Endothelial cell of umbilical vein (primary cell): Measurements from ENCODE around the gene CCDC97. TPM values are rescaled to one million over a fixed set of nuclear protein-coding genes. Genes with fewer than 3 reads are reported as not detected.

Experiments
- BruUV-seq: library from RNA; stranded (reverse); fragments of 400-500 nt; replicated peaks from 2 replicates; lab custom pipeline; 2021; lab: Mats Ljungman, UMichigan
- CTCF ChIA-PET: fragments of 300-600, 350-600 bp; sonication (Branson Sonifier 250); formaldehyde crosslinking; loops from one replicate; lab custom pipeline; 2021; ENCODE audit warnings: antibody characterized with exemption, inconsistent platforms; lab: Charles Lee
- POLR2A ChIA-PET: fragments of 300-600, 350-600 bp; sonication (Branson Sonifier 250); formaldehyde crosslinking; loops from one replicate; lab custom pipeline; 2021; ENCODE audit warnings: antibody characterized with exemption, inconsistent platforms; lab: Charles Lee
- DNase-seq: peaks from one replicate; pipeline ENCODE4 v3.0.0-alpha.2; 2011; ENCODE audit warnings: low read depth, low spot score
- FAIRE-seq: peaks from 2 replicates; lab custom pipeline; 2011; peaks lifted over from hg19 to GRCh38; lab: Jason Lieb, UNC
- H2AFZ ChIP-seq: 2 replicates; pipeline ENCODE4 v1.6.0; 2012; ENCODE audit warnings: low read depth, low read length, control low read depth, inconsistent platforms
- H3K27ac ChIP-seq: 2 replicates; pipeline ENCODE4 v1.5.1; 2011; ENCODE audit warnings: low read depth, mild to moderate bottlenecking, control low read depth, low read length, moderate library complexity; ENCODE audit not compliant: insufficient read depth
- H3K27me3 ChIP-seq, 2 experiments: 2 replicates each; pipeline versions ENCODE4 v1.6.0 to v1.6.1; 2011; ENCODE audit warnings: low read length in 2 of 2, mixed read lengths in 1 of 2; ENCODE audit not compliant: control insufficient read depth in 2 of 2, insufficient read depth in 2 of 2
- H3K36me3 ChIP-seq, 2 experiments: 2 replicates in 1 of 2; 3 replicates in 1 of 2; pipeline ENCODE4 v1.5.1; 2011; ENCODE audit warnings: low read length in 2 of 2, mild to moderate bottlenecking in 1 of 2, moderate library complexity in 1 of 2; ENCODE audit not compliant: control insufficient read depth in 2 of 2, insufficient read depth in 2 of 2; ENCODE audit errors: extremely low read depth in 1 of 2
- H3K4me1 ChIP-seq: 3 replicates; pipeline ENCODE4 v1.5.1; 2011; ENCODE audit warnings: mild to moderate bottlenecking, low read length; ENCODE audit not compliant: control insufficient read depth, insufficient read depth; ENCODE audit errors: extremely low read depth
- H3K4me2 ChIP-seq: 2 replicates; pipeline ENCODE4 v1.6.1; 2011; ENCODE audit warnings: low read length, control low read depth, mixed read lengths; ENCODE audit not compliant: insufficient read depth
- H3K4me3 ChIP-seq, 3 experiments: fragments of 200-600 bp in 1 of 3; sonication (generic), shearing (Covaris generic) in 1 of 3; replicated peaks in 1 of 3; 2 replicates each; pipeline ENCODE4 v1.5.1; 2011 to 2016; ENCODE audit warnings: control low read depth in 3 of 3, low read length in 3 of 3, mild to moderate bottlenecking in 2 of 3, inconsistent platforms in 1 of 3, low read depth in 1 of 3, moderate library complexity in 1 of 3; ENCODE audit not compliant: insufficient read depth in 1 of 3
- H3K79me2 ChIP-seq: 2 replicates; pipeline ENCODE4 v1.6.0; 2012; ENCODE audit warnings: low read length, inconsistent platforms; ENCODE audit not compliant: control insufficient read depth, insufficient read depth
- H3K9ac ChIP-seq: replicated peaks from 2 replicates; pipeline ENCODE3; 2011; ENCODE audit warnings: low read length, control low read depth; ENCODE audit not compliant: insufficient read depth; ENCODE audit errors: extremely low read depth
- H3K9me1 ChIP-seq: replicated peaks from 3 replicates; pipeline ENCODE4 v1.6.0; 2011; ENCODE audit warnings: mild to moderate bottlenecking, low read length; ENCODE audit not compliant: control insufficient read depth, insufficient read depth; ENCODE audit errors: extremely low read depth
- H3K9me3 ChIP-seq: replicated peaks from 2 replicates; pipeline ENCODE4 v1.5.1; 2012; ENCODE audit warnings: low read length, inconsistent platforms; ENCODE audit not compliant: control insufficient read depth, insufficient read depth
- H4K20me1 ChIP-seq: replicated peaks from 2 replicates; pipeline ENCODE3; 2011; ENCODE audit warnings: mild to moderate bottlenecking, low read length; ENCODE audit not compliant: control insufficient read depth, insufficient read depth; ENCODE audit errors: extremely low read depth
- EZH2 ChIP-seq: IDR thresholded peaks from 2 replicates; pipeline ENCODE4 v1.6.1; 2012; ENCODE audit warnings: borderline replicate concordance, low read depth, mild to moderate bottlenecking, moderate library complexity, low read length, inconsistent platforms; ENCODE audit not compliant: severe bottlenecking
- FOS ChIP-seq: IDR thresholded peaks from 2 replicates; pipeline ENCODE4 v1.6.1; 2011; ENCODE audit warnings: mild to moderate bottlenecking, low read length, moderate library complexity, borderline replicate concordance; ENCODE audit not compliant: insufficient read depth
- GATA2 ChIP-seq: IDR thresholded peaks from 2 replicates; pipeline ENCODE4 v1.7.0; 2011; ENCODE audit warnings: low read depth, mild to moderate bottlenecking, moderate library complexity, mixed read lengths, low read length; ENCODE audit not compliant: insufficient read length, insufficient read depth
- JUN ChIP-seq: IDR thresholded peaks from 2 replicates; pipeline ENCODE4 v1.6.1; 2011; ENCODE audit warnings: borderline replicate concordance, low read depth; ENCODE audit not compliant: insufficient read length, insufficient read depth
- MYC ChIP-seq: IDR thresholded peaks from one replicate; pipeline ENCODE4 v1.6.1; 2011; ENCODE audit warnings: mild to moderate bottlenecking, low read depth, low read length
- POLR2A ChIP-seq: IDR thresholded peaks from 2 replicates; pipeline ENCODE4 v1.6.1; 2012; ENCODE audit warnings: low read depth, mild to moderate bottlenecking, control low read depth, low read length
- POLR2AphosphoS5 ChIP-seq: IDR thresholded peaks from 2 replicates; pipeline ENCODE4 v1.6.1; 2012; ENCODE audit warnings: low read depth, mild to moderate bottlenecking, control low read depth, low read length, moderate library complexity; ENCODE audit not compliant: insufficient read depth
- dilution Hi-C: fragments of 300-500 bp; cut with MboI; formaldehyde crosslinking; loops from one replicate; pipeline ENCODE4 v1.15.0; 2019; ENCODE audit warnings: low sequenced_read_pairs; ENCODE audit not compliant: extremely low pct_ligation_motif_present
- intact Hi-C: fragments of 100-400 bp; cut with micrococcal nuclease; formaldehyde crosslinking; loops from one replicate; pipeline ENCODE4 v1.10.0; 2022
- polyA plus RNA-seq, 4 experiments: library from polyadenylated mRNA; depleted of rRNA in 3 of 4; stranded (reverse) in 3 of 4; unstranded in 1 of 4; fragments of >200 nt; gene quantifications; 2 replicates each; pipeline versions ENCODE4 v1.2.1 to v1.2.3, GENCODE V29; 2011 to 2012; ENCODE audit warnings: missing spikeins in 1 of 4
- total RNA-seq: library from RNA; stranded (reverse); gene quantifications from 2 replicates; pipeline ENCODE4 v1.2.3, GENCODE V29; 2021
- TF ChIP-seq, protein P1 (sequence below), 2 donors: IDR thresholded peaks; 1 replicate in 1 of 2; 2 replicates in 1 of 2; pipeline ENCODE4 v1.5.1; 2011; ENCODE audit warnings: low read length in 2 of 2, mild to moderate bottlenecking in 2 of 2, moderate library complexity in 2 of 2, control low read depth in 1 of 2, inconsistent platforms in 1 of 2, low read depth in 1 of 2; ENCODE audit not compliant: insufficient read depth in 1 of 2; ENCODE audit errors: extremely low read depth in 1 of 2
- TF ChIP-seq, protein P2 (sequence below): IDR thresholded peaks from 2 replicates; pipeline ENCODE4 v1.6.1; 2011; ENCODE audit not compliant: insufficient read depth, insufficient read length

CCDC97 gene
- total and polyA plus RNA-seq, 2 donors (not counting 3 experiments of a cell fraction or from before 2014, with no cell fraction given) = 20.7 to 27.2 TPM

DNA sequence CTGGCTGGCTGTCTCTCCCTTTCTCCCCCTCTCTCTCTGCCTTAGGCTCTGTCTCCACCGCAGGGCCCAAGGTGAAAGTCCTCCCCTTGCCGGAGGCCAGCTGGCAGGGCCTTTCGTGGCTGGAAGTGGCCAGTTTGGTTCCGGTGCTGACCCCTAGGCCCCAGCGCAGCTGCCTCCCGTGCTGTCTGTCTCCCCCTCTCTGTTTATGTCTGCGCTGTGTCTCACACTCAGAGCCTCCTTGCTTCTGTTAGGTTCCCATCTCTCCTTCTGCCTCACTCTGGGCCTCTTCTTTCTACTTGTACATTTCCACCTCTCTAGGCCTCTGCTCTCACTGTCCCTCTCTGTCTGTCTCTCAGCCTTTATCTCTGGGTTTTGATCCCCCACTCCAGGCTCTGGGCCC, 13.1 kb downstream of the CCDC97 start:
- BruUV-seq = no TSS peak
- peak; percentile 82 for DNase-seq
- CTCF ChIA-PET = interaction anchor here (0.8 to 3.9 kb wide), 5 partner anchors 15 to 240 kb away, joined by 3 to 40 read pairs (median 4); partner anchors contain the start of genes B9D2 and TGFB1
- POLR2A ChIA-PET = no interaction called here
- peak; percentile 85 for FAIRE-seq
- Histone ChIP-seq H3K4me1 (peaks cover 58% of the 10 kb centered on the region), H3K4me2 (peak overlapping the region; percentile 29), H3K4me3 (no peak overlapping the region), H4K20me1 (no peaks in the 10 kb centered on the region), H3K9me1 (no peaks in the 10 kb centered on the region), H3K27ac (peak overlapping the region; percentile 100), H3K79me2 (peaks cover 9% of the 10 kb centered on the region), H3K27me3 (no peaks in the 10 kb centered on the region), H3K9me3 (no peaks in the 10 kb centered on the region), H3K9ac (peak overlapping the region; percentile 93), H3K36me3 (peaks cover 0 to 24% of the 10 kb centered on the region in 2 experiments), H2AFZ (no peak overlapping the region)
- intact Hi-C loops (loop anchor here (1.0 to 5.0 kb wide), 5 partner anchors 28 to 249 kb away; partner anchors contain the start of genes BCKDHA and EXOSC5), dilution Hi-C loops (no loop called here)
- TF ChIP-seq, protein P1, sequence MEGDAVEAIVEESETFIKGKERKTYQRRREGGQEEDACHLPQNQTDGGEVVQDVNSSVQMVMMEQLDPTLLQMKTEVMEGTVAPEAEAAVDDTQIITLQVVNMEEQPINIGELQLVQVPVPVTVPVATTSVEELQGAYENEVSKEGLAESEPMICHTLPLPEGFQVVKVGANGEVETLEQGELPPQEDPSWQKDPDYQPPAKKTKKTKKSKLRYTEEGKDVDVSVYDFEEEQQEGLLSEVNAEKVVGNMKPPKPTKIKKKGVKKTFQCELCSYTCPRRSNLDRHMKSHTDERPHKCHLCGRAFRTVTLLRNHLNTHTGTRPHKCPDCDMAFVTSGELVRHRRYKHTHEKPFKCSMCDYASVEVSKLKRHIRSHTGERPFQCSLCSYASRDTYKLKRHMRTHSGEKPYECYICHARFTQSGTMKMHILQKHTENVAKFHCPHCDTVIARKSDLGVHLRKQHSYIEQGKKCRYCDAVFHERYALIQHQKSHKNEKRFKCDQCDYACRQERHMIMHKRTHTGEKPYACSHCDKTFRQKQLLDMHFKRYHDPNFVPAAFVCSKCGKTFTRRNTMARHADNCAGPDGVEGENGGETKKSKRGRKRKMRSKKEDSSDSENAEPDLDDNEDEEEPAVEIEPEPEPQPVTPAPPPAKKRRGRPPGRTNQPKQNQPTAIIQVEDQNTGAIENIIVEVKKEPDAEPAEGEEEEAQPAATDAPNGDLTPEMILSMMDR (IDR thresholded peaks at IDR 0.05; ENCODE audit: extremely low read depth in 1 of 2, insufficient read depth in 1 of 2, low read depth in 1 of 2, low read length in 2 of 2) = no peak
- TF ChIP-seq POLR2AphosphoS5 = peak; percentile 68

DNA sequence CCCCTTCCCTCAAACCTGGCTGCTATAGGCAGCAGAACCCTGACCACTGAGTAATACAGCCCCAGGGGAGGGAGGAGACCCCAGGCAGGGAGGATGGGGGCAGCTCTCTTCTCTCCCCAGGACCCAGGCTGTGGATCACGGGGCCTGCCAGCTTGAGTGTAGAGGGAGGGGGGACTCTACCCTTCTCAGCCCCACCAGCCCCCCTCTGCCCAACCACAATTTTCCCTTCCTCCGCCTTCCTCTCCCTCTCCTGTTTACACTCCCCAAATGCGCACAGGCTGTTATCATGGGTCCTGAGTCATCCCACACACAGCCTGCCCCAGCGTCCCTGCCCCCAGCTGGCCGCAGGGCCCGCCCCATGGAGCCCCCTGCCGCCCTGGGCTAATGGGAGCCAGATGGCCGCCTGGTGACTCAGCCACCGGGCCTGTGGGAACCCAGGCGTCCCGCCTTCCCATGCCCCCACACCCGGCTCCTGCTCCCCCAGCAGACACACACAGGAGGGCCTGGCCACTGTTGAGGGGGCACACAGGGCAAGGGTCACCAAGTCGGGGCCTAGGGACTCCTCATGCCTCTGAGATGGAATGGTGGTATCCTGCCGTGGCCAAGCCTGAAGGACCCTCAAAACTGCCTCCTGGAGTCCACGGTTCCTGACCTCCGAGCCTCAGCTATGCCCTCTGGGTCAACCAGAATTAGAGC, 13.6 kb downstream of the CCDC97 start:
- Histone ChIP-seq H3K27ac (peak overlapping the region; percentile 100), H3K36me3 (peaks cover 0 to 28% of the 10 kb centered on the region in 2 experiments), H3K4me2 (peak overlapping the region; percentile 29), H3K79me2 (peaks cover 9% of the 10 kb centered on the region), H4K20me1 (no peaks in the 10 kb centered on the region), H2AFZ (no peak overlapping the region), H3K9ac (peak overlapping the region; percentile 93), H3K4me3 (no peak overlapping the region), H3K27me3 (no peaks in the 10 kb centered on the region), H3K4me1 (peaks cover 64% of the 10 kb centered on the region), H3K9me1 (no peaks in the 10 kb centered on the region), H3K9me3 (no peaks in the 10 kb centered on the region)
- TF ChIP-seq MYC (no peak), JUN (peak; percentile 44), EZH2 (no peak), POLR2A (no peak), FOS (peak; percentile 95), POLR2AphosphoS5 (peak; percentile 76), GATA2 (peak; percentile 47)
- TF ChIP-seq, protein P1 (IDR thresholded peaks at IDR 0.05; ENCODE audit: extremely low read depth in 1 of 2, insufficient read depth in 1 of 2, low read depth in 1 of 2, low read length in 2 of 2) = no peak
- TF ChIP-seq, protein P2, sequence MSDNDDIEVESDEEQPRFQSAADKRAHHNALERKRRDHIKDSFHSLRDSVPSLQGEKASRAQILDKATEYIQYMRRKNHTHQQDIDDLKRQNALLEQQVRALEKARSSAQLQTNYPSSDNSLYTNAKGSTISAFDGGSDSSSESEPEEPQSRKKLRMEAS = peak; percentile 4
- FAIRE-seq (peak; percentile 86), DNase-seq (peak; percentile 98)
- ChIA-PET POLR2A (interaction anchor here (0.5 kb wide), 1 partner anchor 133 kb away, joined by 3 read pairs; no protein-coding TSS in a partner anchor), CTCF (interaction anchor here (0.7 to 3.9 kb wide), 6 partner anchors 16 to 240 kb away, joined by 3 to 40 read pairs (median 4); partner anchors contain the start of genes B9D2 and TGFB1)
- BruUV-seq = no TSS peak
- dilution Hi-C loops (no loop called here), intact Hi-C loops (loop anchor here (1.0 to 5.0 kb wide), 5 partner anchors 28 to 249 kb away; partner anchors contain the start of genes BCKDHA and EXOSC5)
